ENCODE results near the gene S100A3. TPM values are rescaled to one million over a fixed set of nuclear protein-coding genes. Genes with fewer than 3 reads are reported as not detected.

Gene S100A3
- polyA plus RNA-seq, 2 of the 4 experiments (the other 2 are of a cell fraction) = 25.0 to 74.0 TPM

GRCh38 chr1:153545067-153546055 is 3.7 kb downstream of the S100A3 start, which contains the start of gene S100A4:
TSS of gene S100A4 (minus strand) at chr1:153545806. CDS start at chr1:153544794, 1,012 bp downstream.
- ATAC-seq = peak; percentile 70 to 79
- no peaks in the 10 kb centered on the region for H3K9me3 ChIP-seq
- H3K4me3 ChIP-seq = peak within 1 kb of the TSS; percentile 62
- peak within 1 kb of the TSS; percentile 96 to 97 for H3K27ac ChIP-seq
- CTCF ChIA-PET = interaction anchor here (0.7 to 16.2 kb wide), 8 partner anchors 10 to 54 kb away, joined by 3 to 141 read pairs (median 22); partner anchors contain the start of genes S100A2 and S100A6
- FAIRE-seq = peak; percentile 87
- H3K4me2 ChIP-seq = peak within 1 kb of the TSS; percentile 99
- DNase-seq (ENCODE audit: low read depth in 1 of 2, low spot score in 1 of 2) = peak; percentile 94 to 97
- POLR2A ChIA-PET = interaction anchor here (0.5 to 6.8 kb wide), 10 partner anchors 11 to 445 kb away, joined by 3 to 114 read pairs (median 4); partner anchors contain the start of genes CHTOP, RPS27, S100A2 and S100A6
- WGBS (ENCODE audit: missing lambda C conversion rate) = under 1% methylated on average over 14 of the region's 19 CpGs
- H3K4me1 ChIP-seq = peaks cover 96% of the 10 kb centered on the region
- TF ChIP-seq EHF (CRISPR knock-in tag; IDR thresholded peaks at IDR 0.05) (0 out of 2 replicates have a peak, but pooled peaks have one; percentile 20), POLR2A (IDR thresholded peaks at IDR 0.05; ENCODE audit: low read length) (peak; percentile 85), HOXA7 (CRISPR knock-in tag; IDR thresholded peaks at IDR 0.05) (0 out of 2 replicates have a peak, but pooled peaks have one; percentile 45), BCL3 (IDR thresholded peaks at IDR 0.05) (peak; percentile 74; the same call in 2 of the 3 replicates), NFE2L2 (conservative IDR thresholded peaks at IDR 0.05; ENCODE audit: low read length) (0 out of 2 replicates have a peak, but pooled peaks have one; percentile 12), RCOR1 (IDR thresholded peaks at IDR 0.05; ENCODE audit: low read depth, low read length) (no peak), EHMT2 (IDR thresholded peaks at IDR 0.05; ENCODE audit: low read depth) (no peak), FOSL2 (IDR thresholded peaks at IDR 0.05) (no peak), FOSL2 (CRISPR knock-in tag; IDR thresholded peaks at IDR 0.05) (no peak), JUN (IDR thresholded peaks at IDR 0.05) (peak; percentile 62 to 82), PBX3 (IDR thresholded peaks at IDR 0.05) (peak; percentile 55; the same call in 1 of the 2 replicates), RAD21 (conservative IDR thresholded peaks at IDR 0.05 in 1 of 2, IDR thresholded peaks at IDR 0.05 in 1 of 2) (peak; percentile 12 to 24; a peak in 2 of 5 replicates), MAX (IDR thresholded peaks at IDR 0.05) (peak; percentile 83), HDAC2 (IDR thresholded peaks at IDR 0.05) (no peak)

- Histone ChIP-seq H3K9me3 (no peaks in the 10 kb centered on the region), H3K4me1 (peaks cover 88% of the 10 kb centered on the region), H3K27ac (peak overlapping the region; percentile 96 to 97), H3K4me3 (peak overlapping the region; percentile 62), H3K4me2 (peak overlapping the region; percentile 99)
- ChIA-PET CTCF (interaction anchor here (0.7 to 16.2 kb wide), 8 partner anchors 11 to 55 kb away, joined by 3 to 141 read pairs (median 22); partner anchors contain the start of genes S100A2 and S100A6), POLR2A (interaction anchor here (0.5 to 6.8 kb wide), 11 partner anchors 10 to 446 kb away, joined by 3 to 114 read pairs (median 4); partner anchors contain the start of genes CHTOP, INTS3, RPS27 and S100A2)
- TF ChIP-seq CBX8 (IDR thresholded peaks at IDR 0.05) (no peak), E2F6 (IDR thresholded peaks at IDR 0.05; ENCODE audit: borderline replicate concordance, low read depth) (0 out of 2 replicates have a peak, but pooled peaks have one; percentile 7), HEYL (CRISPR knock-in tag; IDR thresholded peaks at IDR 0.05) (no peak), RNF2 (IDR thresholded peaks at IDR 0.05; ENCODE audit: borderline replicate concordance, low read depth) (no peak)
- ATAC-seq (peak; percentile 0 to 1; a peak in 2 of 6 replicates), DNase-seq (ENCODE audit: low read depth in 1 of 2, low spot score in 1 of 2) (no peak), FAIRE-seq (no peak)
- WGBS (ENCODE audit: missing lambda C conversion rate) = 8% methylated on average over 10 of the region's 10 CpGs
Measured at GRCh38 chr1:153544453-153545066, 4.5 kb downstream of the S100A3 start.

Measured in A549 (cell line).